MM.1S (cell line): ENCODE data around the gene NTM.

ENCODE experiments used
- DNase-seq: peaks from one replicate; pipeline ENCODE4 v3.0.0-alpha.2; 2015
- H2AFZ ChIP-seq: fragments of 300-600 bp; sonication (generic); 2 replicates; pipeline ENCODE4 v1.6.0; 2016; ENCODE audit warnings: antibody characterized with exemption, low read length
- H3F3A ChIP-seq: fragments of 300-600 bp; sonication (generic); 2 replicates; pipeline ENCODE4 v1.6.1; 2016; ENCODE audit warnings: mild to moderate bottlenecking, antibody characterized with exemption, low read length, moderate library complexity, mixed read lengths; ENCODE audit not compliant: insufficient read depth
- H3K27ac ChIP-seq: fragments of 300-600 bp; sonication (generic); 2 replicates; pipeline ENCODE4 v1.5.1; 2016; ENCODE audit warnings: mild to moderate bottlenecking, low read length
- H3K27me3 ChIP-seq: fragments of 300-600 bp; sonication (generic); replicated peaks from 2 replicates; pipeline ENCODE4 v1.6.0; 2016; ENCODE audit warnings: low read length; ENCODE audit not compliant: insufficient read depth
- H3K36me3 ChIP-seq: fragments of 300-600 bp; sonication (generic); replicated peaks from 2 replicates; pipeline ENCODE4 v1.6.1; 2016; ENCODE audit warnings: mild to moderate bottlenecking, low read length, mixed read lengths; ENCODE audit not compliant: insufficient read depth
- H3K4me1 ChIP-seq: fragments of 300-600 bp; sonication (generic); 2 replicates; pipeline ENCODE4 v1.6.1; 2016; ENCODE audit warnings: low read length, mixed read lengths
- H3K4me2 ChIP-seq: fragments of 300-600 bp; sonication (generic); 2 replicates; pipeline ENCODE4 v1.6.0; 2016; ENCODE audit warnings: low read depth, low read length
- H3K4me3 ChIP-seq: fragments of 300-600 bp; sonication (generic); 2 replicates; pipeline ENCODE4 v1.5.1; 2016; ENCODE audit warnings: low read length, mixed read lengths
- H3K79me2 ChIP-seq: fragments of 300-600 bp; sonication (generic); 2 replicates; pipeline ENCODE4 v1.6.1; 2016; ENCODE audit warnings: mixed run types, low read length, mixed read lengths
- H3K9ac ChIP-seq: fragments of 300-600 bp; sonication (generic); 2 replicates; pipeline ENCODE4 v1.6.1; 2016; ENCODE audit warnings: low read length, mixed read lengths
- H3K9me2 ChIP-seq: fragments of 300-600 bp; sonication (generic); replicated peaks from 2 replicates; pipeline ENCODE4 v1.6.1; 2016; ENCODE audit warnings: mild to moderate bottlenecking, low read length, mixed read lengths; ENCODE audit not compliant: insufficient read depth
- H3K9me3 ChIP-seq: fragments of 300-600 bp; sonication (generic); replicated peaks from 2 replicates; pipeline ENCODE4 v1.6.1; 2016; ENCODE audit warnings: mild to moderate bottlenecking, low read length, mixed read lengths; ENCODE audit not compliant: insufficient read depth
- H4K20me1 ChIP-seq: fragments of 300-600 bp; sonication (generic); 2 replicates; pipeline ENCODE4 v1.6.1; 2016; ENCODE audit warnings: mild to moderate bottlenecking, low read length, moderate library complexity, mixed read lengths; ENCODE audit not compliant: insufficient read depth
- CTCF ChIP-seq: fragments of 300-600 bp; sonication (generic); IDR thresholded peaks from 2 replicates; pipeline ENCODE4 v1.5.1; 2016; ENCODE audit warnings: antibody characterized with exemption, low read length, mixed read lengths
- EZH2 ChIP-seq: fragments of 300-600 bp; sonication (generic); optimal IDR thresholded peaks from 2 replicates; pipeline ENCODE3; 2017; ENCODE audit warnings: low read depth, mild to moderate bottlenecking, antibody characterized with exemption, low read length, mixed read lengths
- EZH2phosphoT487 ChIP-seq: fragments of 300-600 bp; sonication (generic); IDR thresholded peaks from 2 replicates; pipeline ENCODE4 v1.6.1; 2018; ENCODE audit warnings: antibody characterized with exemption, low read length

The NTM gene

GRCh38 chr11:131600628-131601027, 230.2 kb downstream of the NTM start:
- Histone ChIP-seq H3K4me3 (no peak overlapping the region), H3K4me2 (no peak overlapping the region), H4K20me1 (no peaks in the 10 kb centered on the region), H3K9me3 (no peaks in the 10 kb centered on the region), H3F3A (no peaks in the 10 kb centered on the region), H2AFZ (no peak overlapping the region), H3K9me2 (no peaks in the 10 kb centered on the region), H3K4me1 (no peaks in the 10 kb centered on the region), H3K36me3 (no peaks in the 10 kb centered on the region), H3K27me3 (no peaks in the 10 kb centered on the region), H3K27ac (no peak overlapping the region), H3K9ac (no peak overlapping the region), H3K79me2 (no peaks in the 10 kb centered on the region)
- TF ChIP-seq EZH2phosphoT487: no peak
- TF ChIP-seq CTCF: no peak
- no peak for TF ChIP-seq EZH2
- no peak for DNase-seq

GRCh38 chr11:131601586-131601985, 231.2 kb downstream of the NTM start:
- Histone ChIP-seq H2AFZ (no peak overlapping the region), H3K9me2 (no peaks in the 10 kb centered on the region), H3K4me1 (no peaks in the 10 kb centered on the region), H4K20me1 (no peaks in the 10 kb centered on the region), H3K9ac (no peak overlapping the region), H3K27ac (no peak overlapping the region), H3F3A (no peaks in the 10 kb centered on the region), H3K36me3 (no peaks in the 10 kb centered on the region), H3K9me3 (no peaks in the 10 kb centered on the region), H3K79me2 (no peaks in the 10 kb centered on the region), H3K27me3 (no peaks in the 10 kb centered on the region), H3K4me2 (no peak overlapping the region), H3K4me3 (no peak overlapping the region)
- TF ChIP-seq EZH2phosphoT487: no peak
- no peak for TF ChIP-seq CTCF
- no peak for TF ChIP-seq EZH2
- no peak for DNase-seq

- Histone ChIP-seq H4K20me1 (no peaks in the 10 kb centered on the region), H3F3A (no peaks in the 10 kb centered on the region), H3K4me1 (no peaks in the 10 kb centered on the region), H3K9ac (no peak overlapping the region), H3K27me3 (no peaks in the 10 kb centered on the region), H3K4me3 (no peak overlapping the region), H3K9me3 (no peaks in the 10 kb centered on the region), H3K36me3 (no peaks in the 10 kb centered on the region), H3K4me2 (no peak overlapping the region), H2AFZ (no peak overlapping the region), H3K9me2 (no peaks in the 10 kb centered on the region), H3K27ac (no peak overlapping the region), H3K79me2 (no peaks in the 10 kb centered on the region)
- DNase-seq: no peak
- TF ChIP-seq EZH2: no peak
- no peak for TF ChIP-seq CTCF
- no peak for TF ChIP-seq EZH2phosphoT487
Observed at GRCh38 chr11:131602431-131602830, 232.0 kb downstream of the NTM start.
